Measurements from ENCODE around the gene SSH2. TPM values are rescaled to one million over a fixed set of nuclear protein-coding genes. Genes with fewer than 3 reads are reported as not detected.

SSH2 gene
- total RNA-seq, 1 donor from 2014 or later = 12.2 TPM

DNA sequence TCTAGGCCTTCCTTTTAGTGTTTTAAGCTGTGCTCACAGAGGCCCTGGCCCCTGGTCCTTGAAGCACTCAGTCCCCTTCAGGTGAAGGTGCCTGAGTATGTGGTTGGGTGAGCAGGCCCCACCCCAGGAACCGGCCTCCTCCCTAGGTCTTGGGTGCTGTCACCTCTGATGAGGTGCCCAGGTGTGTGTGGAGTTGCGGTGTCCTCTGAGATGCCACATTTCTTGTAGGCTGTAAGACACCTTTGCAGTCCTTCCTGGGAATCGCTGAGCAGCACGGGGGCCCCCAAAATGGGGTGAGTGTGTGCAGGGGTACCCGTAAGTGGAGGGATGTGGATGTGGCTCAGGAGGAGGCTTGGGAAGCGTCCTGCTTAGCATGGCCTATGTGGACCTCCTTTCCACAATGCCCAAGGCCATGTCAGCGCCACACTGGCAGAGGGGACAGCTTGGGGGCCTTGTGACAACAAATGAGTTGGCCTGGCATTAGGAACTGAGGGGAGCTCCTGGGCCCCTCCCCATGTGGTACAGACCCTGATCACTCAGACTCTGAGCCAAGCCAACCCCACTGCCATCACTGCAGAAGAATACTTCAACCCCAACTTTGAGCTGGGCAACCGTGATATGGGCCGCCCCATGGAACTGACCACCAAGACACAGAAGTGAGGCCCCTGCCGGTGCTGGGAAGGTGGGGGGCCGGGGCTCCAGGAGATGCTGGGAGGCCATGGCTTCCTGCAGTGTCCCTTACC is 318.5 kb downstream of the SSH2 start:
- H3K9ac ChIP-seq = no peak overlapping the region
- H3K4me3 Mint-ChIP-seq = no peak overlapping the region
- no peaks in the 10 kb centered on the region for H3K9me3 ChIP-seq (ENCODE audit: low read depth)
- TF ChIP-seq EZH2 (IDR thresholded peaks at IDR 0.05) (no peak), EZH2phosphoT487 (IDR thresholded peaks at IDR 0.05) (no peak), CTCF (IDR thresholded peaks at IDR 0.05) (no peak)
- H3F3A ChIP-seq (ENCODE audit: low read depth) = peaks cover 28% of the 10 kb centered on the region
- H2AFZ ChIP-seq (replicated peaks) = no peak overlapping the region
- H3K4me2 ChIP-seq = no peak overlapping the region
- no peaks in the 10 kb centered on the region for H3K9me3 Mint-ChIP-seq
- peaks cover 23% of the 10 kb centered on the region for H3K27me3 ChIP-seq
- H3K27me3 Mint-ChIP-seq (ENCODE audit: insufficient read depth, low read depth) = peaks cover 15% of the 10 kb centered on the region
- no peak for DNase-seq (ENCODE audit: low spot score)
- no peak overlapping the region for H3K27ac ChIP-seq
- H3K27ac Mint-ChIP-seq = no peak overlapping the region
- no peaks in the 10 kb centered on the region for H3K36me3 ChIP-seq
- peaks cover 23% of the 10 kb centered on the region for H3K4me1 ChIP-seq
- peaks cover 9% of the 10 kb centered on the region for H3K36me3 Mint-ChIP-seq
- no peaks in the 10 kb centered on the region for H3K79me2 ChIP-seq (ENCODE audit: low read depth)
- no peak overlapping the region for H3K4me3 ChIP-seq
- H3K4me1 Mint-ChIP-seq = peaks cover 26% of the 10 kb centered on the region
- peaks cover 5% of the 10 kb centered on the region for H4K20me1 ChIP-seq (ENCODE audit: low read depth)

DNA sequence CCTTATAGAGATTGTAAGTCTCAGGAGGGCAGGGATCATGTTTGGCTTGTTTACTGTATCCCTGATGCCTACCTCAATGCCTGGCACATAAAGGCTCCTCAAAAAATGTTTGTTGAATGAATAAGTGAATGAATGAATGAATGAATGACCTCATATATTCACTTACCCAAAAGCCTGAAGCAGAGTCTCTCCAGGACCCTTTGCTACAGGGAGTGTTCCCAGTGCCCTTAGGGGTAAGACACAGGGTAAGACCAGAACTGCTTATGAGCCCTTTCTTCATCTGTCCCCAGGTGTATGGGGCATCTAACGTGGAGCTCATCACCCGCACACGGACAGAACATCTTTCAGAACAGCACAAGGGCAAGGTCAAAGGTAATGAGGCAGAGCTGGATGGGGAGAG is 319.6 kb downstream of the SSH2 start:
- peaks cover 11% of the 10 kb centered on the region for H3K27me3 Mint-ChIP-seq (ENCODE audit: insufficient read depth, low read depth)
- peaks cover 21% of the 10 kb centered on the region for H3K4me1 Mint-ChIP-seq
- H3K27ac Mint-ChIP-seq = no peak overlapping the region
- TF ChIP-seq EZH2 (IDR thresholded peaks at IDR 0.05) (no peak), EZH2phosphoT487 (IDR thresholded peaks at IDR 0.05) (no peak), CTCF (IDR thresholded peaks at IDR 0.05) (no peak)
- Histone ChIP-seq H3K9me3 (ENCODE audit: low read depth) (no peaks in the 10 kb centered on the region), H3K36me3 (no peaks in the 10 kb centered on the region), H3K27me3 (peaks cover 12% of the 10 kb centered on the region), H4K20me1 (ENCODE audit: low read depth) (no peaks in the 10 kb centered on the region), H3K9ac (no peak overlapping the region), H3K27ac (no peak overlapping the region), H3K79me2 (ENCODE audit: low read depth) (no peaks in the 10 kb centered on the region), H3K4me2 (no peak overlapping the region), H3F3A (ENCODE audit: low read depth) (peaks cover 21% of the 10 kb centered on the region), H2AFZ (replicated peaks) (no peak overlapping the region), H3K4me3 (no peak overlapping the region), H3K4me1 (peaks cover 18% of the 10 kb centered on the region)
- no peak for DNase-seq (ENCODE audit: low spot score)
- H3K9me3 Mint-ChIP-seq = no peaks in the 10 kb centered on the region
- H3K4me3 Mint-ChIP-seq = no peak overlapping the region
- peaks cover 9% of the 10 kb centered on the region for H3K36me3 Mint-ChIP-seq

DNA sequence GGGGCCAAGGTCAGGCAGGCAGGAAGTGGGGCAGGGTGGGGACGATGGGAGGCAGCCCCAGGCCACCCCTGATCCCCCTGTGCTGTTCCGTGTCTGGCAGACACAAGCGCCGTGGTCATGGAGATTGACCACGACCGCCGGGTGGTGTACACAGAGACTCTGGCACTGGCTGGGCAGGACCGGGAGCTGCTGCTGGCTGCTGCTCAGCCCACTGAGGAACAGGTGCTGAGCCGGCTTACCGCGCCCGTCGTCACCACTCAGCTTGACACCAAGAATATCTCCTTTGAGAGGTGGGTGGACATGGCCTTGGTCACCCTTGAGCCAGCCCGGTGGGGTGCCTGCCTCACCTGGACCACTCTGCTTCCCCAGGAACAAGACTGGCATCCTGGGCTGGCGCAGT is 321.0 kb downstream of the SSH2 start:
- Mint-ChIP-seq H3K4me3 (no peak overlapping the region), H3K27ac (no peak overlapping the region), H3K27me3 (ENCODE audit: insufficient read depth, low read depth) (peaks cover 2% of the 10 kb centered on the region), H3K9me3 (no peaks in the 10 kb centered on the region), H3K36me3 (peaks cover 9% of the 10 kb centered on the region), H3K4me1 (peaks cover 9% of the 10 kb centered on the region)
- peaks cover 7% of the 10 kb centered on the region for H3F3A ChIP-seq (ENCODE audit: low read depth)
- TF ChIP-seq CTCF (IDR thresholded peaks at IDR 0.05) (no peak), EZH2phosphoT487 (IDR thresholded peaks at IDR 0.05) (no peak), EZH2 (IDR thresholded peaks at IDR 0.05) (no peak)
- H3K4me1 ChIP-seq = peaks cover 5% of the 10 kb centered on the region
- no peaks in the 10 kb centered on the region for H3K36me3 ChIP-seq
- no peak overlapping the region for H3K27ac ChIP-seq
- H4K20me1 ChIP-seq (ENCODE audit: low read depth) = no peaks in the 10 kb centered on the region
- H3K79me2 ChIP-seq (ENCODE audit: low read depth) = no peaks in the 10 kb centered on the region
- no peak overlapping the region for H3K9ac ChIP-seq
- H3K27me3 ChIP-seq = peaks cover 7% of the 10 kb centered on the region
- H2AFZ ChIP-seq (replicated peaks) = no peak overlapping the region
- no peak overlapping the region for H3K4me2 ChIP-seq
- H3K9me3 ChIP-seq (ENCODE audit: low read depth) = no peaks in the 10 kb centered on the region
- DNase-seq (ENCODE audit: low spot score) = no peak
- no peak overlapping the region for H3K4me3 ChIP-seq

Measured in neural progenitor cell (in vitro differentiated cells).